Activated CD4-positive, alpha-beta T cell treated with anti-CD3 and anti-CD28 coated beads, Interleukin-10, Interleukin-2, amounts not matched to agents 100 ng/mL and 50 ng/mL, durations not matched to agents 16 hours and 8 hours (primary cell): ENCODE data around the gene CCR9.

Source experiments
- DNase-seq: peaks from one replicate; pipeline ENCODE4 v3.0.0-alpha.2; 2020

The CCR9 gene

DNA sequence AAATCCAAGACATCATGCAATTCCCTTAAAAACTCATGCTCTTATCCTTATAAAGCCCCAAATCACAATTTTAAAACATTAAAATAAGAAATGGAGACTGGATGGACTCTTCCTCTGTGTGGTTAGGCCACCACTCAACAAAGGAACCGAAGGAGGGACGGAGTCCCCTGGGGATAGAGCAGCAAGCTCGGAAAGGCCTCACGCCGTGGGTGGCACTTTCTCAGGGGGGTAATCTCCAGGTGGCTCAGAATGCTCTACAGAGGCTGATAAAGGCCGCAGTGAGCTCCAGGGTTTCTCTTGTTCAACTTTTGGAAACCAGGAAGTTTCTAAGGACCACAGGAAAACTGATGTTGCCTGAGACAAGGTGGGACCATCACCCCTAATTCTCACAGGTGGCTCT is 23.2 kb downstream of the CCR9 start:
- no peak for DNase-seq

DNA sequence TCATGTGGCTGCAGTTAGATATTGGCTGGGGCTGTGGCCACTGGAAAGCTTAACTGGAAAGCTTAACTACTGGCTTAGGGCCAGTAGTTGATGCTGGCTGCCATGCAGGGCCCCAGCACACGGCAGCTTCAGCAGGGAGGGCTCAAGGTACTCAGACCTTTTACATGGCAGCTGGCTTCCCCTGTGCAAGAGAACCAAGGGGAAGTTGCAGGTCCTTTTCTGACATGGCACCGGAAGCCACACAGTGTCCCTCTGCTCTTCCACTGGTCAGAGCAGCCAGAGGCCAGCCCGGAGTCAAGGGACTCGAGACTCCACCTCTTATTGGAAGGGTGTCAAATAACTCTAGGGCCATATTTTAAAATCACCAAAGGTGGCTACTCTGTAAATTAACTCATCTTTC is 24.5 kb downstream of the CCR9 start:
- DNase-seq: no peak

GRCh38 chr3:45911511-45912226 is 25.3 kb downstream of the CCR9 start:
- no peak for DNase-seq

GRCh38 chr3:45912435-45912834 is 26.1 kb downstream of the CCR9 start:
- no peak for DNase-seq

- no peak for DNase-seq
Measured at GRCh38 chr3:45914362-45915058, 28.2 kb downstream of the CCR9 start.

- DNase-seq: no peak
Measured at GRCh38 chr3:45915059-45915439, 28.7 kb downstream of the CCR9 start.

GRCh38 chr3:45915518-45916231 is 29.3 kb downstream of the CCR9 start:
- DNase-seq: peak; percentile 93

- DNase-seq: no peak
Measured at GRCh38 chr3:45917146-45917898, 31.0 kb downstream of the CCR9 start.

- no peak for DNase-seq
Measured at GRCh38 chr3:45921158-45922038, 35.1 kb downstream of the CCR9 start.

DNA sequence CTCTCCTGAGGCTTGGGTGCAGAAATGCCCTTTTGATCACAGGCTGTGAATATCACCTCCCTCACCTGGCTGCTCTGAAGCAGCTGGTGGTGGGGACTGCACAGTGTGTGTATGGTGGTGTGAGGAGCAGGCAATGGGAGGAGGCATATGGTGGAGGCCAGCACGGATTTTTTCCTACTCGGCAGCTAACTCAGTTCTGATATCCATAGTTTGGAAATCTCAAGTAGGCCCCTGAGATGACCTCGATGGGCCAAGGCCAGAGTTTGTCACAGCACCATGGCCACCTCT is 35.6 kb downstream of the CCR9 start:
- DNase-seq: no peak

GRCh38 chr3:45922950-45923590 is 36.7 kb downstream of the CCR9 start:
- DNase-seq: no peak

GRCh38 chr3:45923755-45924154 is 37.4 kb downstream of the CCR9 start:
- no peak for DNase-seq

- no peak for DNase-seq
Measured at GRCh38 chr3:45927881-45928280, 41.5 kb downstream of the CCR9 start.

DNA sequence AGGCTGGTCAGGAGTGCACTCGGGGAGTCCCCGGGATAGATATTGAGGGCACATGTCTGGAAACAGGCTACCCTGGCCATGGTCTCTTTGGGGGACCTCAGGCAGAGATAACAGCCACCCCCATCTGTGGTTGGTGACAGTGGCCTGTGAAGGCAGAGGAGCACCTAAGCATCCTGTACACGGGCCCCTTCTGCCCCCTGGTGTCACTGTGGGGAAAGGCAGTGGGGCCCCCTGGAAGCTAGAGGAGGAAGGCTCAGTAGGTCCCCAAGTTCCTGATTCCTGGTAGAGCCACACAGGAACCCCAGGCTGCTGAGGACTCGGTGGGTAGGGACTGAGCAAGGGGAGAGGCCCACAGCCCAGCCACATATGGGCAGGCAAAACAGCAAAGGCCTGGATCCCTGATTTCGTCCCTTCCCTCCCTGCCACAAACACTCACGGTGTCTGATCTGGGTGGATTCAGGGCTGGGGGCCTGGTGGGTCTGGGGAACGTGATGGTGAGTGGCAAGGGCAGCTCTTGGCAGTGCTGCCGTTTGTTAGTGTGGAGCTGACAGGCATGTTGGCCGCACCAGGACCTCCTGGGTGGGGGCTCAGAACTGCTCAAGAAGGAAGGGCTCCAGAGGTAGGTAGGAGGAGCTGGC is 42.8 kb downstream of the CCR9 start:
- peak; percentile 64 for DNase-seq

DNA sequence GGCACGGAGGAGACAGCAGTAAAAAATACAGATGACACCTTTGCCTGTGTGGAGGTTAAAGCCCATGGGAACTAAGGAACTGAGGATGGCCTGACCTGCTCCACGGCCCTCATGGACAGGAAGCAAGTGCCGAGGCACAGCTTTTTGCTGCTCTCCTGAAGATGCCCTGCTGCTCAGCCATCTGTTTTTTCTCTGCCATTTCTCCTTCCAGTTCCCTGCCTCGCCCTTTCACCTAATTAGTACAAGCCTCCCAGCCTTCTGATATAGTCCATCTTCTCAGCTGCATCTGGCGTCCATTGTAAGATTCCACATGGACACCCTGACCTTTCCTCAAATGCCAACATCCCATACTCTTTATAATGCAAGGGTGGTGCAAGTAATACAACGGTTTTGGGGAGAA is 45.2 kb downstream of the CCR9 start:
- DNase-seq: no peak

- DNase-seq: no peak
Measured at GRCh38 chr3:45932112-45932511, 45.8 kb downstream of the CCR9 start.

DNA sequence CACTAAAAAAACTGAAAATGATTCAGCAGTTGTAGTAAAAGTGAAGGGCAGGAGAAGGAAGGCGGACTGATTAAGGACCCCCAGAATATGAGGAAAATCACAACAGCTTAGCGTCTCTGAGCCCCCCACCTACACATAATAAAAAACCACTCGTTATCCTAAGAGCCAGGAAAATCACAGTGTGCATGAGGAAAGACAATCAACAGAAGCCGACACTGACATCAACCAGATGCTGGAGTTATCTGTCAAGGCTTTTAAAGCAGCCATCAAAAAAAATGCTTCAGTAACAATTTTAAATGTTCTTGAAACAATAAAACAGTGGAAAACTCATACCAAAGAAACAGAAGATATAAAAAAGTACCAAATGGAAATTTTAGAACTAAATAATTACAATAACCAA is 47.2 kb downstream of the CCR9 start:
- no peak for DNase-seq

DNA sequence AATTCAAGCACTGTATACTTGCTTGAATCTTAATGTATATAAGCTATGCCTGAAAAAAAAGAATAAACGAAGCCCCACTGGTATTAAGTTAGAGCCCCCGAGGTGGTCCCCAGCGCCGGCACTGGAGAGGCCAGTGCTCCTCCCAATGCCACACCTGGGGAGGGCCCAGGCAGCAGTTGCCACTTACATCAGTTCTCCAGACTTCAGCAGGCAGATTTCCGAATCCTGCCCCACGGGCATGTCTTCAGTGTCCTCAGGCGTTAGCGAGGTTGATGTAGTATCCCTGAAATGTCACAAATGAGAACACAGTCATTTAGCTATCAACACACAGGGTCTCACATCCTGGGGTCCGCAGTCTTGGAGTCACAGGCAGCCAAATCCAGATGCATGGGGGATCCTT is 49.9 kb downstream of the CCR9 start:
- no peak for DNase-seq

- no peak for DNase-seq
Measured at GRCh38 chr3:45937206-45938042, 51.1 kb downstream of the CCR9 start.

DNA sequence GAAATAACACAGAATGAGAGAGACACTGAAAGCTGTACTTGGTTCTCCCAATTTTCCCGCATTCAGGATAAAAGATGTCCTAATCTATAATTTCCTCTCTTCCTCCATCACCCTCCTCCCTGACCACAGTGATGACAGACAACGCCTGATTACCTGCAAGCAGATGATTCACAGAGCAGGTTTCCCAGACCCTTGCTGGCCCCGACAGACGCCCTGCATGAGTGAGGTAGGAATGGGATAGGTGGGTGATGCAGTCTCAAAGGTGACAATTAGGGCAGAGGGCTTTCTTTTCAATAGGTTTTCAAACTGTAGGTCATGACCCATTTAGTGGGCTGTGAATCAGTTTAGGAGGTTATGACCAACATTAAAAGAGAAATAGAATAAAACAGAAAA is 51.7 kb downstream of the CCR9 start:
- DNase-seq: no peak

- peak; percentile 88 for DNase-seq
Measured at GRCh38 chr3:45938864-45939263, 52.5 kb downstream of the CCR9 start.
